LNCAP (cell line): Measurements from ENCODE around the gene STEAP3.

Experiments
- TF ChIP-seq, protein P1 (sequence below): fragments of 450-650 bp; IDR thresholded peaks from 2 replicates; pipeline ENCODE4 v1.5.1; 2017; ENCODE audit warnings: mild to moderate bottlenecking

Gene STEAP3

DNA sequence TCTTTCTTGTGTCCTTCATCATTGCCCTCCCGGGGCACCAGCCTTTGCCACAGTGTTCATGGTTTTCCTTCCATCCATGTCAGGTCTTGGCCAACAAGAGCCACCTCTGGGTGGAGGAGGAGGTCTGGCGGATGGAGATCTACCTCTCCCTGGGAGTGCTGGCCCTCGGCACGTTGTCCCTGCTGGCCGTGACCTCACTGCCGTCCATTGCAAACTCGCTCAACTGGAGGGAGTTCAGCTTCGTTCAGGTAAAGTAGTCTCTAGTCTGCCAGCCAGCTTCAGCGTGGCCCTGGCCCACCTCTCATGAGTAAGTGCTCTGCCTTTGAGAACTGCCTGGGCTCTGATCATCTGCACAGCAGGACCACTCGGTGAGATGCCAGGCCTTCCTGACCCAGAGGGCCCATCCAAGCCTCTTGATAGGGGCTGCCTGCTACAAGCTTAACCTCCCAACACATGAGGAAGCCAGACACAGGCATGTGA, 31.0 kb downstream of the STEAP3 start:
- TF ChIP-seq, protein P1, sequence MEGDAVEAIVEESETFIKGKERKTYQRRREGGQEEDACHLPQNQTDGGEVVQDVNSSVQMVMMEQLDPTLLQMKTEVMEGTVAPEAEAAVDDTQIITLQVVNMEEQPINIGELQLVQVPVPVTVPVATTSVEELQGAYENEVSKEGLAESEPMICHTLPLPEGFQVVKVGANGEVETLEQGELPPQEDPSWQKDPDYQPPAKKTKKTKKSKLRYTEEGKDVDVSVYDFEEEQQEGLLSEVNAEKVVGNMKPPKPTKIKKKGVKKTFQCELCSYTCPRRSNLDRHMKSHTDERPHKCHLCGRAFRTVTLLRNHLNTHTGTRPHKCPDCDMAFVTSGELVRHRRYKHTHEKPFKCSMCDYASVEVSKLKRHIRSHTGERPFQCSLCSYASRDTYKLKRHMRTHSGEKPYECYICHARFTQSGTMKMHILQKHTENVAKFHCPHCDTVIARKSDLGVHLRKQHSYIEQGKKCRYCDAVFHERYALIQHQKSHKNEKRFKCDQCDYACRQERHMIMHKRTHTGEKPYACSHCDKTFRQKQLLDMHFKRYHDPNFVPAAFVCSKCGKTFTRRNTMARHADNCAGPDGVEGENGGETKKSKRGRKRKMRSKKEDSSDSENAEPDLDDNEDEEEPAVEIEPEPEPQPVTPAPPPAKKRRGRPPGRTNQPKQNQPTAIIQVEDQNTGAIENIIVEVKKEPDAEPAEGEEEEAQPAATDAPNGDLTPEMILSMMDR: no peak

DNA sequence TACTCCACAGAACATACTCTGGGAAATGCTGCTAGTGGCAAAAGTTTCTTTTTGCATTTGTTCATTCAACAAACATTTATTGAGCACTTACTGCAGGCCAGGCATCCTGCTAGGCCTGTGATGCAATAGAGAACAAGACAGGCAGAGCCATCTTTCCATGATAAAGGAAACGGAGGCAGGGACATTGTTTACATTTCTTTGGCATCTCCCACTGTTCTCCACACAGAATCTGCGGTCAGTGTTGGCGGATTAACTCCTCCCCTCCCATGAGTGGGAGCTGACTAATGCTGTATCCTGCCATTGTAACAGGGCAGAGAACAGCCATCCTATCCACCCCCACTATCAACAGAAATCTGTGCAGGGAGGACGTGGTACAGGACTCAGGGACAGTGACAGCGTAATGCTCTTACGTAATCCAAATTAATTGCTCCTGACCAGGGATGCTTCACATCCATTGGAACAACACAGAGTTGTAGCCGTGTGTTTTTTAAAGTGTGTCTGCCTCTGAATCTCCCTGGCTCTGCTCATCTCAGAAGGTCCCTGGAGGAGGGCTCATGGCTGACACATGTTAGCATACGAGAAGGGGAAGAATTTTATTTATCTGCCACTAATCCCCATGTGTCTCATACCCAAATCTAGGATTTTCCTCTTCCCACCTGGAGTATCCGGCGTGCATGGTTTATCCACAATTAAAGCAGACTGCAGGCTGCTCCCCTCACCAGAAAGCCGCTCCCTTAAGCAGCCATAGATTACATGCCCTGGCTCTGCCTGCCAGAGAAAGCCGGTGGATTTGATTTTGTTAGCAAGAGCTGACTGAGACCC, 32.3 kb downstream of the STEAP3 start:
- TF ChIP-seq, protein P1: no peak

DNA sequence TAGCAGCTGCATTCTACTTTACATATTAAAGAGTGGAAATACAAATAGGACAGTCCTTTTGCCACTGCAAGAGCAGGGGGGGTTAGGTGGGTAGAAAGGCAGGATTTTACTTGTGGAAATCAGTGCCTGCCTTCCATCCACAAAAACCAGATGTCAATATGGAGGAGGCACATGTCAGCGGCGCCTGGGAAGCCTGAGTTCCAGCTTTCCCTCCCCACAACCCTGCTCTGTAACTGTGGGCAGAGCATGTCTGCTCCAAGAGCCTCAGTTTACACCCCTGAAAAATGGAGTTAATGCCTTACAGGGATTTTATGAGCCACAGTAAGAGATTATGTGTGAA, 32.9 kb downstream of the STEAP3 start:
- TF ChIP-seq, protein P1: no peak

DNA sequence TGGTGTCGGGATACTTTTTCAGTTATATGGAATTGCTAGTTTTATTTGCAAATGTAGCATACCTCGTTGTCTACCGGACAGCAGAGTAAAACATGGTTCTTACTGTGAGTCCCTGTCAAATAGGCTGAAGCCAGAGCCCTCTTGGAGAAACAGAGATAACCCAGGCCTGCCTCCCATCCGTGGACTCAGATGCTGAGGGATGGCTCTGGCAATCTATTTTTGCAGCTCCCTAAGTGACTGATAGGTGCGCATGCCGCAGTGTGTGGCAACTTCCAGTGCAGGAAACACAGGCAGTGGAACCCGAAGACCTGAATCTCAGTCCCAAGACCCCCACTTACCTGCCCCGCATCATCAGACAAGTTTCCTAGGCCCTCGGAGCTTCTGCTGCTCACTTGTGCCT, 33.6 kb downstream of the STEAP3 start:
- TF ChIP-seq, protein P1: no peak

DNA sequence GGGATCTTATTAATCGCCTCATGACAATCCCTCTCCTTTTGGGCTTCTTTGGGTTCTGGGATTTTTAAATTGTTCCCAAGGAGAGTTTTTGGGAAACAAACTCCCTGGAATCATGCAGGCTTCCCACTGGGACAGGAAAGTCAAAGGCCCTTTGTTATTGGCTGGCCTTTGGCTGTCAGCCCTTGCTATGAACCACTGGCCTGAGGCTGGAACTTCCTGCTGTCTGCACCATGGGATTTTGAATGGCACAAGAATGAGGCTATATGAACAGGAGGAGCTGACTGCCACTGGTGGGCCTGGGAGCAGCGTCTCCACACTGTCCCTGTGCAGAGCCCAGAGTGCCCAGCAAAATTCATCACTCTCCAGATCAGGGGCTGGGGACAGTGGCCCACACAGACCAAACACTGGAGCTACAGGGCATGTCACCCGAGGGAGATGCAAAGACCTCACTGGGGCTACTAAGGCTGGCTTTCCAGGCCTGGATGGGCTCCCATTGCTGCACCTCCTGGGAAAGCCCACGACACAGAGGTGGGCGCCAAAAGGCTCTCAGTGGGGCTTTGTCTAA, 35.7 kb downstream of the STEAP3 start:
- TF ChIP-seq, protein P1: no peak

DNA sequence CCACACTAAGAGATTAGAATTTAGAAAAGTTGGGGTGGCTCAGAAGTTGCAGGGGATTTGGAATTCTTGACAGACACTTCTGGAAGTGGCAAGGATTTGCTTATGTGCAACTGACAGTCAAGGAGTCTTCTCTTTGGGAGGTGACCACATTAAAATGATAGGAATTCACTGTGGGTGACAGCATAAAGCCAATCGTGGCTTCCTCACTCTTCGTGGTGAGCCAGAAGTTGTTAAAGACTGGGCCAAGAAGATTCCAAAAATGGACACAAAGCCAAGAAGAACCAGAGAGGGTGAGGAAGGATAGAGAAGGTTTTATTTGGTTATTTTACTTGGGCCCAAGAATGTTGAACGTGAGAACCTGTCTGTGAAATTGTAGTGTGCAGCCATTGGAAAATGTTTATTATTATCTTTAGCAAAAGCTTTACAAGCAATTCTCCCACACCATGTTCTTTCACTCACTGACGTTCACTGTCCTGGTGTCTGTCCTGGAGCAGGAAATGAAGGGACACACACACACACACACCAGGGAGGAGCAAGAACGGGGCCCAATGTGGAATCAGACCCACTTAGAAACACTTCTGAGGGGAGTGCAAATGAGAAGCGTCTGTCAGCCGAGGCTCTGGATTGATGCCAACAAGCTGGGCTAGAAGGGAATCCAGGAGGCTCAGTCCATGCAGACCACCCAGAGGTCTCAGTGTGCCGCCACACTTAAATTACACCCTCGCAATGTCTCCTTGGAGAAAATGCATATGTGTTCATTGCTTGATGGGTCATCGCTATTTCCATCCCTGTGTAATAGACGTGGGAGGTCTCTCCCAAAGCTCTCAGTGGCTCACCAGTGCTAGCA, 37.2 kb downstream of the STEAP3 start:
- TF ChIP-seq, protein P1: no peak

DNA sequence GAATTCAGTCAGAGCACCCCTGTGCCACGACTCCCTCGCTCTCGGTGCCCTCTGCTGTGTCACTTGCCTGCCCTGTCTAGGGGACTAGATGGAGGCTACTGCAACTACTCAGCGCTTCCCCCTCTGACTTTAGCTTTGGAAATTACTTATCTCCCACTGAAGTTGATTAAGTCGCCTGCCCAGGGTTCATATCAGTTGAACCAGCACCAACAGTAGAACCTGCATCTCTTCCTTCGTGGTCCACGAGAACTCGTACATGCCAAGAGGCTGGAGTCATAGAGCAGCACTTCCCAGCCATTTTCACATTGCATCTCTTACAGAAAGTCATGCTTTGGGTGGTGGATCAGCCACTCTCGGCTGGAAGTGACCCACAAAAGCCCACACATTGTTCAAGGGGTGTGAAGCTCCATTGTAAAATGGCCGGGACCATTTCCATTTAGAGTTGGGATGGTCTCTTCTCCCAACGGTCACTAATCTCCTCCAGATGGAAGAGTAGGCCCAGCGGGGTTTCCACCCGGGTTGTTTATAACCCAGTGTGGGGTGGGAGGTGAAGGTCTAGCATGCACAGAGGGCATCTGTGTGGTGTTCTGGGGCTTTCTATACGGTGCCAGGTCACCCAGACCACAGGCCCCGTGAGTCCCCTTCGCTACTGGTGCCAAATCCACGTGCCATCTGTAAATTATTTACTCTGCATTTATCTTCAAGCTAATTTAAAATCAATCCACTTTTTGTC, 38.0 kb downstream of the STEAP3 start:
- TF ChIP-seq, protein P1: no peak
